ENCODE results near the gene PPARG. TPM values are rescaled to one million over a fixed set of nuclear protein-coding genes. Genes with fewer than 3 reads are reported as not detected.

The PPARG gene
- total and polyA plus RNA-seq, 10 of the 15 experiments (the other 5 are each of a cell fraction or from before 2014, with no cell fraction given), result 0.06 to 0.86 (median 0.12) TPM; not detected in 5

DNA sequence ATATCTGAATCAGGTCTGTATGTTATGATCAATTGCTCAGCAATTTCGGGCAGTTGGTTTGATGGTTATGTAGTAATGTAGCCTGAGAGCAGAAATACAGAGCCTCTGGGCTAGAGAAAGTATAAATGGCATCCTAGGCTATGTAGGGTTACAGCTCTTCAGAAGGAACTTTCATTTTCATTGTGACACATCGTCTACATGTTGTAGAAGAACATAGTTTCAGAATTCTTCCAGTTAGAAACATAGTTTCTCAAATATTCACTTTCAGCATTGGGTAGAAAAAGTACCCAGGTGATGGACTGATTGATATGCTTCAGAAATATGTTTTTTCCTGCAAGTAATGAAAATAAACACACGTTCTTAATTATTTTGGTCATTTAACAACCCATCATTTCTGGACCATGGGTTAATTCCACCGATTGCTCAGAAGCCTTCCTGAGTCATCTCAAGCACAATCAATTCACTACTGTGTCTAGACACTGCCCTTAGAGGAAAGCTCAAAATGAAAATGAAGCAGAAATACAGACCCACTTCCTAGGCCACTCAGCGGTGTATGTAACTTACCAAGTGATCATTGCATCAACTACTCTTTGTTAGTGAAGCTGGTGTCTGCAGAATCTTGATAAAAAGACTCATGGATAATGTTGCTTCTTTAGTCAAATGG is 106.6 kb downstream of the PPARG start (continued):
- 0 out of 4 replicates have a peak, but pooled peaks of 1 of the 2 experiments have one; percentile 26 for TF ChIP-seq CEBPB (IDR thresholded peaks at IDR 0.05; ENCODE audit: borderline replicate concordance in 1 of 2, low read depth in 2 of 2, low read length in 2 of 2)
- 0 out of 2 replicates have a peak, but pooled peaks have one; percentile 33 for TF ChIP-seq TBL1XR1 (IDR thresholded peaks at IDR 0.05; ENCODE audit: low read depth, low read length)
- peak in 1 of 2 experiments; percentile 57; a peak in 1 of 4 replicates for TF ChIP-seq ETV6 (conservative IDR thresholded peaks at IDR 0.05 in 1 of 2, IDR thresholded peaks at IDR 0.05 in 1 of 2; ENCODE audit: borderline replicate concordance in 1 of 2, low read depth in 1 of 2)
- peak; percentile 54; the same call in 1 of the 2 replicates for TF ChIP-seq FOXM1 (IDR thresholded peaks at IDR 0.05; ENCODE audit: low read depth, low read length)
- TF ChIP-seq JUNB (IDR thresholded peaks at IDR 0.05), result peak; percentile 89

DNA sequence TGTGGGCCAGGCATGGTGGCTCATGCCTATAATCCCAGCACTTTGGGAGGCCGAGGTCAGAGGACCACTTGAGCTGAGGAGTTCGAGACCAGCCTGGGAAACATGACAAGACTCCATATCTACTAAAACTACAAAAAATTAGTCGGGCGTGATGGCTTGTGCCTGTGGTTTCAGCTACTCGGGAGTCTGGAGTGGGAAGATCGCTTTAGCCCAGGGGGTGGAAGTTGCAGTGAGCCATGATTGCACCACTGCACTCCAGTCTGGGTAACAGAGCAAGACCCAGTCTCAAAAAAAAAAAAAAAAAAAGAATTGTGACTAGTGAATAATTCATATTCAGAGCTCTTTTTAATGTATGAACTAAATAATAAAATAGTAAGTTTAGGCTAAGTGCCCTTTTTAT is 107.6 kb downstream of the PPARG start:
- Histone ChIP-seq H3K36me3 (ENCODE audit: control insufficient read depth in 2 of 2, insufficient read depth in 2 of 2, low read length in 1 of 2) (no peaks in the 10 kb centered on the region), H3K9me3 (replicated peaks; ENCODE audit: control insufficient read depth, insufficient read depth, low read length) (no peaks in the 10 kb centered on the region), H3K9ac (ENCODE audit: control insufficient read depth, insufficient read depth, low read length) (no peak overlapping the region), H3K27me3 (replicated peaks in 1 of 2; ENCODE audit: control insufficient read depth in 2 of 2, insufficient read depth in 2 of 2, low read length in 1 of 2) (no peaks in the 10 kb centered on the region), H3K4me3 (no peak overlapping the region), H4K20me1 (ENCODE audit: control insufficient read depth, insufficient read depth) (no peaks in the 10 kb centered on the region), H3K27ac (ENCODE audit: control insufficient read depth, insufficient read depth) (no peak overlapping the region), H3K4me1 (ENCODE audit: control insufficient read depth, insufficient read depth, low read length) (peaks cover 5% of the 10 kb centered on the region; the same call in 1 of the 2 replicates), H2AFZ (ENCODE audit: control insufficient read depth, low read depth, low read length) (no peak overlapping the region), H3K4me2 (ENCODE audit: control insufficient read depth, insufficient read depth) (no peak overlapping the region), H3K79me2 (ENCODE audit: control insufficient read depth, insufficient read depth, low read length) (no peaks in the 10 kb centered on the region)
- CTCF ChIA-PET, result interaction anchor here (0.8 to 0.9 kb wide), 2 partner anchors 12 to 83 kb away, joined by 4 read pairs; no protein-coding TSS in a partner anchor
- BruUV-seq (replicated peaks), result no TSS peak
- no peak for ATAC-seq
- SMC1A ChIA-PET (ENCODE audit: uncharacterized antibody, unreplicated experiment), result interaction anchor here (0.6 to 2.2 kb wide), 7 partner anchors 17 to 261 kb away, joined by 3 to 7 read pairs (median 3); no protein-coding TSS in a partner anchor
- RAD21 ChIA-PET (ENCODE audit: unreplicated experiment), result interaction anchor here (1.1 kb wide), 1 partner anchor 83 kb away, joined by 4 read pairs; no protein-coding TSS in a partner anchor
- WGBS (ENCODE audit: insufficient coverage, insufficient replicate concordance, low lambda C conversion rate, missing lambda C conversion rate), result 67% methylated on average over 6 of the region's 6 CpGs
- DNase-seq (ENCODE audit: low read depth, low spot score), result no peak
- no peak for FAIRE-seq
- intact Hi-C loops (cut with micrococcal nuclease; ENCODE audit: unreplicated experiment) (no loop called here), in situ Hi-C loops (cut with MboI) (no loop called here)
- POLR2A ChIA-PET, result interaction anchor here (0.6 kb wide), 2 partner anchors 141 to 204 kb away, joined by 4 read pairs; no protein-coding TSS in a partner anchor
- TF ChIP-seq ZNF274 (IDR thresholded peaks at IDR 0.05; ENCODE audit: insufficient read depth, insufficient read length) (no peak), ATF7 (IDR thresholded peaks at IDR 0.05; ENCODE audit: low read depth) (no peak), SREBF2 (IDR thresholded peaks at IDR 0.05; ENCODE audit: low read length) (no peak), TARDBP (IDR thresholded peaks at IDR 0.05; ENCODE audit: borderline replicate concordance) (no peak)
